ENCODE measurements around the gene ATG4C. TPM values are rescaled to one million over a fixed set of nuclear protein-coding genes. Genes with fewer than 3 reads are reported as not detected.

The ATG4C gene
- total and polyA plus RNA-seq, 9 donors = 2.7 to 13.7 (median 11.2) TPM

DNA sequence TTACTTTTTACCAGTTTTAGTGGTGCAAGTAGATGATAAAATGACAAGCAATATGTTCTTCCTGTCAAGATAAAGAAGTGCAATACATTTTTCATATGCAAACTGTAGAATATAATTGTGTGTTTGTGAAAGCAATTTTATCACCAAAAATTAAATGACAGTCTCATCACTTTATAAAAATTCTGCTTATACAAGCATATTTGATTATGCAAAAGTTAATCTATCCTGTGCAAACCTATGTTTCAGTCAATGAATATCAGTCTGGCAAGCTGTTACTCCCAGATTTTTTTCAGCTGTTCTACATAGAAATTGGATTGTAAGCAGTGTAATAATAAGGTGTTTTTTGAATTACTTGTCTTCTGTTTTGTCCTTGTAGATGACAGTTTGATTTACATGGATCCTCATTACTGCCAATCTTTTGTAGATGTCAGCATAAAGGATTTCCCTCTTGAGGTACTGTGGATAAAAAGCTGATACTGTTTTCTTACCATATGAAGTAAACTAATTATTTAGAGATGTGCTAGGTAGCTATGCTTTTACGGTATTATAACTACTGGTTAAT, 50.5 kb downstream of the ATG4C start:
- 86 to 97% (median 90%) methylated on average over 1 of the region's 1 CpG for WGBS, 3 donors
- DNase-seq = no peak
- no peak overlapping the region for H3K4me3 ChIP-seq
- TF ChIP-seq CTCF (IDR thresholded peaks at IDR 0.05) (no peak), POLR2A (IDR thresholded peaks at IDR 0.05) (no peak), EP300 (IDR thresholded peaks at IDR 0.05) (no peak)
- intact Hi-C loops (cut with DNase I) = no loop called here
- H3K4me1 ChIP-seq (ENCODE audit: insufficient read depth) = no peaks in the 10 kb centered on the region
- H3K9me3 ChIP-seq = no peaks in the 10 kb centered on the region
- no peak overlapping the region for H3K27ac ChIP-seq
- no peaks in the 10 kb centered on the region for H3K27me3 ChIP-seq
- H3K36me3 ChIP-seq = no peaks in the 10 kb centered on the region

- intact Hi-C loops (cut with DNase I) = no loop called here
Measured at GRCh38 chr1:62836856-62837540, 53.1 kb downstream of the ATG4C start.

GRCh38 chr1:62840555-62840954, 56.6 kb downstream of the ATG4C start:
- WGBS, 3 donors = 91 to 94% (median 92%) methylated on average over 1 of the region's 1 CpG
- Histone ChIP-seq H3K4me3 (no peak overlapping the region), H3K36me3 (no peaks in the 10 kb centered on the region), H3K4me1 (ENCODE audit: insufficient read depth) (no peaks in the 10 kb centered on the region), H3K27me3 (no peaks in the 10 kb centered on the region), H3K9me3 (no peaks in the 10 kb centered on the region), H3K27ac (no peak overlapping the region)
- intact Hi-C loops (cut with DNase I) = no loop called here
- TF ChIP-seq EP300 (IDR thresholded peaks at IDR 0.05) (no peak), CTCF (IDR thresholded peaks at IDR 0.05) (no peak), POLR2A (IDR thresholded peaks at IDR 0.05) (no peak)
- no peak for DNase-seq

More at GRCh38 chr1:62836856-62837540, 53.1 kb downstream of the ATG4C start:
- Histone ChIP-seq H3K4me3 (no peak overlapping the region), H3K27ac (no peak overlapping the region), H3K36me3 (no peaks in the 10 kb centered on the region), H3K4me1 (ENCODE audit: insufficient read depth) (no peaks in the 10 kb centered on the region), H3K9me3 (no peaks in the 10 kb centered on the region), H3K27me3 (no peaks in the 10 kb centered on the region)
- TF ChIP-seq POLR2A (IDR thresholded peaks at IDR 0.05) = no peak
- no peak for TF ChIP-seq EP300 (IDR thresholded peaks at IDR 0.05)
- TF ChIP-seq CTCF (IDR thresholded peaks at IDR 0.05) = no peak
- no peak for DNase-seq

- Histone ChIP-seq H3K36me3 (no peaks in the 10 kb centered on the region), H3K4me3 (no peak overlapping the region), H3K27ac (no peak overlapping the region), H3K9me3 (no peaks in the 10 kb centered on the region), H3K27me3 (no peaks in the 10 kb centered on the region), H3K4me1 (ENCODE audit: insufficient read depth) (no peaks in the 10 kb centered on the region)
- TF ChIP-seq POLR2A (IDR thresholded peaks at IDR 0.05) (no peak), CTCF (IDR thresholded peaks at IDR 0.05) (peak; percentile 31 to 48 (median 33))
- intact Hi-C loops (cut with DNase I) = no loop called here
- whole genome bisulfite sequencing, 3 donors = 1 to 2% (median 2%) methylated on average over 3 of the region's 3 CpGs
- DNase-seq = no peak
Measured at GRCh38 chr1:62841587-62842169, 57.7 kb downstream of the ATG4C start.

Data from ovary (tissue), 9 donors.